Left renal pelvis (tissue), 4 donors: ENCODE measurements around the gene SH3PXD2A. TPM values are rescaled to one million over a fixed set of nuclear protein-coding genes. Genes with fewer than 3 reads are reported as not detected.
"Not testable (repeated sequence)": the region's sequence is repeated elsewhere in the genome, so short reads cannot be mapped to it uniquely, and the experiment has no call there.

Experiments
- DNase-seq, 4 donors: peaks; one replicate each; pipeline ENCODE4 v3.0.0-alpha.2; 2013; ENCODE audit warnings: low read depth in 4 of 4, low spot score in 3 of 4
- polyA plus RNA-seq, 4 donors: library from polyadenylated mRNA; unstranded; fragments of 120-200 nt; gene quantifications; one replicate each; pipeline ENCODE4 v1.2.1, GENCODE V29; 2013; ENCODE audit not compliant: insufficient read length in 4 of 4

The SH3PXD2A gene
- polyA plus RNA-seq, 4 donors: 29.1 to 105 (median 31.7) TPM

DNA sequence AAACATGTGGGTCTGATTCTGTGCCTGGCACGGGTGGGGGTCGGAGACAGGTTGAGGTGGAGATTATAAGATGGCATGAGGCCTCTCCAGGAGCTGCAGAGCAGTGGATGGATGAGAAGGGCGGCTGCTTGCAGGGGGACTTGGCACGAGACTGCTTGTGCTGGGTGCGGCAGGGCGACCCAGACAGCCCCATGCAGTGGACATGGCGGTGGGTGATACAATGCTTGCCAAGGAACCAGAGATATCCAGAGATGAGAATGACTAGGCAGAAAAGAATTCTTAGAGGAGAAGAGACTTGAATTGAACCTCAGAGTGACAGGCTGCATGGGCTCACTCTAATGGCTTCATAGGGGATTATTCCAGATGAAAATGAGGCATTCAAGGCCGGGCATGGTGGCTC is 216.4 kb downstream of the SH3PXD2A start:
- no peak for DNase-seq

DNA sequence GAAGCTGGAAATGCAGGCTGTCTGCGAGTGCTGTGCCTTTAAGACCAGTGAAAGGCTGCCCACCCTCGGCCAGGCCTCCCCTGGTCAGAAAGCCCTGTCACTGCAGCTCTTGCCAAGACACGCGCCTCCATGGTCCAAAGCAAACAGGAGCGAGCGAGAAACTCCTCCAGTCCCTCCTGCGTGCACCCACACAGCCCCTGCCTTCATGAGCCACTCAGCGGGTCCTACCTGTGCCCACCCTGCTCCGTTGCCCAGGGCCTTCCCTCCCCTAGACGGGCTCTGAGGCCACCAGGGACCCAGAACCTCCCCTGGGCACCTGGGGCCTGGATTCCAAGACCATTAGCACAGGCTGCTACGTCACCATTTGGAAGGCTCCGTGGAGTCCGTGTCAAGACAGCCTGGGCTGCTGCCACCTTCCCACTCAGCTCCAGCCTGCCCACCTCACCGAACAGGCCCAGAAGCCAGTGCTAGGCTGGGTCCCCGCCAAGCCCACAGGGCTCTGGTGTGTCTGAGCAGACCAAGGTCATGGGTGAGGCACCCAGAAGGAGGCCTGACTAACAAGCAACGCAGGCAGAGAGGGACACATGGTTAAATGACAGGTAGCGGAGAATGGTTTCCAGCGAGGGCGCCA is 217.3 kb downstream of the SH3PXD2A start:
- no peak for DNase-seq

DNA sequence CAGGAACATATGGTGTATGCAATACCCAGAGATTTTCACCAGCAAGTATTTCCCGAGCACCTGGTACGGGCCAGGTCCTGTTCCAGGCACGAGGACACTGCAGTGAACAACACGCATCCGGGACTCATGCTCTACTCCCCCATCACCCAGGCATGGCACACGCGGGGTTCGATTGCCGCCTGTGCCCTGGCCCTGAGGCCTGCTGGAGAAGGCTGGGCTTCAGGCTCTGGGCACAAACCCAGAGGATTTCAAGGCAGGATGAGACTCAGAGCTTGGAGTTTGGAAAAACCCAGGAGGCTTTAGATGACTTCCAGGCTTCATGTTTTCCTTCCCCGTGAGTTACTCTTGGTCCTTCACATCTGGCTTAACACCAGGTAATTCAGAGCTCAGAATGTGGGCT is 218.4 kb downstream of the SH3PXD2A start:
- DNase-seq: no peak

DNA sequence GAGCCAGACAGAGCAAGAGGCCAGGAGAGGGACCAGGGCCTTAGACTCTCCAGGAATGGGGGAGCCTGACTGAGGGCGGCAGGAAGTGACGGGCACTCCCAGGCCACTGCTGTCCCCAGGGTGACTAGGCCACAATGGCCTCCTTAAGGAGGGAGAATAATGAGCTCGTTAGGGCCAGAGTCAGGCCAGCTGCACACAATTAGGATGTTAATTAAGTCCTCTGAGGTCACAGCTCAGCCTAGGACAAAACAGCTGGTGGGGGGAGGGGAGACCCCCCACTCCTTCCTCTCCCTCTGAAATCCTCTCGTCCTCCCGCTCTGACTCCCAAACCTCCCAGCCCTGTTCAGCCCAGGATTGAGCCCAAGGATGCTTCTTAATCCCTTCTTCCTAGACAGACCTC is 218.9 kb downstream of the SH3PXD2A start:
- DNase-seq: no peak

DNA sequence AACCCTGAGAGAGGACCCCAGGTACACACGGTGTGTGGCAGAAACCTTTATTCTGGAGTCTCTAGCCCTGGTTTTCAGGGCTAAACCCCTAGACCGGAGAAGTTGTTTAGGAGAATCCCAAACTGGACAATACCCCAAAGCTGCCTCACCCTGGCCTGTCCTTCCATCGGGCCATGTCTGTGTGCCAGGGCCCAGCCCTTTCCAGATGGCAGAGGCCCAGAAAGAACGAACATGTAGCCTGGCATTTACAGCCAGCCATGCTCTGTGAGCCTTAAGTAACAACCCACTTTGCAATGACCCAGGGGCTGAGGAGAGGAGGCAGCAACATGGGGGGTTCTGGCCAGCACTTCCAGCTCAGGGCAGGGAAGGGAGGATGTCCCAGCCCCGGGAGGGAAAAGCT is 219.8 kb downstream of the SH3PXD2A start:
- DNase-seq: no peak

DNA sequence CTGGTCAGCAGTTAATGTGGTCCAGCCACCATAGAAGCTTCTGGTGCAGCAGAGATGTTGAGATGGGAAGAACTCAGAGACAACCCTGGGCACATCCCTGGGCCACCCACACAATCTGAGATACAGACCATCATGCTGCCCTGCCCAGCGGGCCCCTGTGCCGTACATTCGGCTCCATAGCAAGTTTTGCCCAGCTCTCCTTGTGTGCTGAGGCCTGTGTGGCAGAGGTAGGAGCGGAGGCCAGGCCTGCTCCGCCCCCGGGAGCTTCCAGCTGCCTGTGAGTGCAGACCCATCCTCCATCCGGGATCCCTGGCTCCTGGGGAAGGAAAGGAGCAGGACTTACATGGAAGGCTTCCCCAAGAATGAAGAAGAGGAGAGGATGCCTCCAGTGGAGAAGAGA is 221.5 kb downstream of the SH3PXD2A start:
- DNase-seq: no peak

DNA sequence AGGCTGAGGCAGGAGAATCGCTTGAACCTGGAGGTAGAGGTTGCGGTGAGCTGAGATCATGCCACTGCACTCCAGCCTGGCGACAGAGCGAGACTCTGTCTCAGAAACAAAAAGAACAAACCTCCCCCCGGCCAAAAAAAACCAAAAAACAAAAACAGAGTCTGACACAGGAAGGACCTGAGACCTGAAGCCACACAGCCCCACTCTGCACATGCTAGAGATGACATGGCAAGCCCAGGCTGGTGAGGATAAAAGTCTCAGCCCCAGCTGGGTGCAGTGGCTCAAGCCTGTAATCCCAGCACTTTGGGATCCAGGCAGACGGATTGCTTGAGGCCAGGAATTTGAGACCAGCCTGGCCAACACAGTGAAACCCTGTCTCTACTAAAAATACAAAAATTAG is 222.5 kb downstream of the SH3PXD2A start:
- not testable (repeated sequence) for DNase-seq

DNA sequence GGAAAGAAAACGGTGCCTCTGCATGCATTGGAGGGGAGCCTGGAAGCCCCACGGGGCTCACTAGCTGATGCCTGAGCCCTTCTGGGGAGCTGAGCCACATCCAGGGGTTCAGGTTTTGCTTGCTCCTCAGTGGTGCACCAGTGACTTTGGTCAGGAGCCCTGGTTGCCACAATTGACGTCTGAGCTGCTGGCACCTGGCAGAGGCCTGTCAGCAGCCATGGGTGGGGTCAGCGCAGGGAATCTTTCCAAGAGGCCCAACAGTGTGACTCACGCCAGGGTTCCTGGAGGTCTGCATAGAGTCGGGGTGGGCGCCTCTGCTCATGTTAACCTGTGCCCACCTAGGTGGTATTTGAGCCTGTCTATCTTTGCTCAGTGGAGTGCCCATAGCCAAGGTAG is 223.1 kb downstream of the SH3PXD2A start:
- no peak for DNase-seq

DNA sequence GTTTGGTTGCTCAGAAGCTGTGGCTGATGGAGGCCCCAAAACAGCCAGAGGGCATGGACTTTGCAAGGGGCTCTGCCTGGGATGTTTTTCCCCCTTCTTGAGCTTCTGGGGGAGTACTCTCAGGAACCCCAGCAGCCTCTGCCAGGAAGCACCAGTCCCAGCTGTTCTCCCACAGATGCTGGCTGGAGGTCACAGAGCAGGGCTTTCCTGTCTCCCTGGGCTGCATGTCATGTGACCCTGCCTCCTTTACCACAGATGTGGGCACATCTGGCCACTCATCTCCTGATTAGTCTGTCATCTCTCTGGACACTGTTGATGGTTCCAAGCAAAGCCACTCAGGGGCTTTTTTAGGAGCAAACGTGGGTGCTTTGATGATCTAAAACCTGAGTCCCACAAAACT is 225.2 kb downstream of the SH3PXD2A start:
- no peak for DNase-seq

DNA sequence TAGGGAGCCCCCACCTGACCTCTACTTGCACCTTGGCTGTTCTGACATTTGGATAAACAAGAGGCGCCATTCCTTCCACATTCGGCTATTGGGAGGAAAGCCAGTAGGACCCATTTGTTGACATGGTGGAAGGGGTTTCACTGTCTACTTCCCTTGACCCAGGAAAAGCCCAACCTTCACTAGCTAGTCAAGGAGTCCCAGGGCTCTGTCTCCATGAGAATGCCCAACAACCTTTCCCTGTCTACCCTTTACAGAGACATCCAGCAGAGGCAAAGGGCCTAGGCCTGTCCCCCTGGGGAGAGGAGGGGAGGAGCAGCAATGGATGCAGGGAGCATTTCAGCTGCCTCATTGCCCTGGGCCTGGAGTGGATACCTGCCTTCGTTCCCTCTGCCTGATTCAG is 225.8 kb downstream of the SH3PXD2A start:
- DNase-seq: no peak

DNA sequence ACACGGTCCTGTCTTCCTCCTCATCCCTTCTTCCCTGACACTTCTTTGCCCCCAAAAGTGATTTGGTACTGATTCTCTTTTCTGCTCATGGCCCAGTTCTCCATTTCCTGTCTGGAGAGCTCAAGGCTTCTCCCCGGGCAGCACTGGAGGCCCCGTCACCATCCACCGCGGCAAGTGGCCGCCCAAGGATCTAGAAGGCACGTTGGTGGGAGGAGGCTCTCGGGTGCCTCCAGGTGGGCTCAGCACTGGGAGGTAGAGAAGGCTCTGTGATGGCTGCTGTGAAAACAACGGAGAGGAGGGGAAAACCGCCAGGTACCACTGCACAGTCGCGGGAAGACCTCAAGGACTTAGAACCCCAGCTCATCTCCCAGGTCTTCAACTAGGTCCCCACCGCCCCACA is 227.5 kb downstream of the SH3PXD2A start:
- no peak for DNase-seq

DNA sequence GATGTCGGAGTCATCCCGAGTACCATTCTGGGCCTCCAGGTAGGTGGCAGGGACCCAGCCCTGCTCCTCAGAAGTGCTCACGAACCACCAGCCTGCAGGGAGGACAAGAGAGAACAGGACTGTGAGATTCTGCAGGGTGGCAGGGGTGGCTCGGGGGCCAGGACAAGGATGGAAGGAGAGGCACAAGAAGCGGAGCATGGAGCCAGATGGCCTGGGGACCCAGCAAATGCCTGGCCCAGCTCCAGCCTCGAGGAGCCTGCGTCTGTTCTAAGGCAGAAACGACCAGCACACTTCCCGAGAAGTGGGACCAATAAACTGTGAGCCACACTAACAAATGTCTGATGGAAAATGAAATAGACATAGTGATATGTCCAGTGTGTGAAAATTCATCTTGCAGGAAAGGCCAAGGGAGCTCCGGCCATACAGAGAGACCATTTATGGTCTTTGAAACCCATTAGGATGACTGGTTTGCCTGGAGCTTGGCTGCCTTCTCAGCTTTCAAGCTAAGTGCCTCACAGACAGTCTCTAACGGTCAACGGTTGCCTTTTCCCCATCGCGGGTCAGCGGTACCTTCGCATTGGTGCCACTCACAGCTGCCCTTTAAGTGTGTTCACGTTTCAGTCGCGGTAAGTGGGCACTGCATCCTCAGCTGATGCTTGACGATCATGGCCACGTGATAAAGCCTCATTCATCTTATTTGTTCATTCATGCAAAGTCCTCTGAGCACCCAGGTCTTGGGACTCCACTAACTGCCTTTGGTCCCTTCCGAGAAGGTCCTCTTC is 228.1 kb downstream of the SH3PXD2A start:
- DNase-seq: no peak

DNA sequence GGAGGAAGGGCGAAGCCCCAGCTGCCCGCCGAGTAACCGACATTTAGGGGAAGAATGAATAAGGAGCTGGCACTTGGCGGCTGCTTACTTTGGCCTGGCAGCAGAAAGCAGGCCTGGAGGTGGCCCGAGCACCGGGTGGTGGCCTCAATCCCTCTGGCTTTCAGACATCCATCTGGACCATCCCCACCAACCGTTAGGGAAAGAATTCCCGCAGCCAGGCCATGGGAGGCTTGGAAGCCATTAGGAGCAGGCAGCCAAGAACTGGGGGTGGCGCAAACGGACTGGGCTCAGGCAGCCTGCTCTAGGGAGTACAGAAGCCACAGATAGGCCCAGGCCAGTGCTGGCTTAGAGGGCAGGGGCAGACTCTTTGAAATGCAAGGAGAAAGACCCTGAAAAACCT is 229.2 kb downstream of the SH3PXD2A start:
- DNase-seq: no peak

DNA sequence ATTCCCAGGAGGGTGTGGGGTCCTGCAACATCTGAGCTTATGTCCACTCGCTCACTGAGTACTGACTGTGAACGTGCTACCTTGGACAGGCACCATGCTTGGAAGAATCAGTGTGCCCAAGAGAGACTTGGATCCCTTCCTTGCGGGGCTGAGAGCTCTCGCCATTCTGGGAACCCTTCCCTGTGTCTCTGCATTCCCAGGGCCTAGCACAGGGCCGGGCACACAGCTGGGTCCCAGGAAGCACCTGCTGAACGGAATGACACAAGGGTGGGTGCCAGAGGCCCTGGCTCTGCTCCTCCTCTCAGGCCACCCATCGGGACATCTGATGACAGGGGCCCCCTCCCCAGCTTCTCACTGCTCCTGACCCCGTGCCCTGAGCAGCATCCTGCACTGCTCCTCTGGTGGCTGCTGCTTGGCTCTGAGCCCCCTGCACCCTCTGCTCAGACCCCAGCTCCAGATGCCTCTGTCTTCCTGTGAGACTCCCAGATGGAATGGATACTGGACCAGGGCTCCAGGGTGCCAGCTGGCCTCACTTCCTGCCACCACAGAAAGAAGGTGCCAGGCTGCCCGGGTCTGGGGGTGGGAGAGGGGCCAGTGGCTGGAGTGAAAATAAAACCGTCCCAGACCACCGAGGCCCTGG is 232.3 kb downstream of the SH3PXD2A start:
- DNase-seq: no peak

DNA sequence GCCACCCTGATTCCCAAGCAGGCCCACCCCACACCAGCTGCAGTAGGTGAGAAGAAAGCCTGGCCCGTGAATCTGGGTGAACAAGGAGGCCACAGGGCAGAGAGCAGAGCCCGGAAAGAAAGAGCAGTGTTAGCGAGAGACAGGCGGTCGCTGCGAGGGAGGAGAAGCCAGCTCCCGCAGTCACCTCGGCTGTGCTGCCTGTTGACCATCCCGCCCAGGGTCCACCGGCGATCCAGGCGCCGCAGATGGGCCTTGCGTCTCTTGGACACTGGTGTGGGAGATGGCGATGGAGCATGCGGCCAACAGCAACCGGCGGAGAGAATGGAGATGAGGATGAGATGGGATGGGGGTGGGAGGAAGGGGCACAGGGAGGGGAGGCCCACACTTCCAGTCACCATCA is 233.1 kb downstream of the SH3PXD2A start:
- no peak for DNase-seq

DNA sequence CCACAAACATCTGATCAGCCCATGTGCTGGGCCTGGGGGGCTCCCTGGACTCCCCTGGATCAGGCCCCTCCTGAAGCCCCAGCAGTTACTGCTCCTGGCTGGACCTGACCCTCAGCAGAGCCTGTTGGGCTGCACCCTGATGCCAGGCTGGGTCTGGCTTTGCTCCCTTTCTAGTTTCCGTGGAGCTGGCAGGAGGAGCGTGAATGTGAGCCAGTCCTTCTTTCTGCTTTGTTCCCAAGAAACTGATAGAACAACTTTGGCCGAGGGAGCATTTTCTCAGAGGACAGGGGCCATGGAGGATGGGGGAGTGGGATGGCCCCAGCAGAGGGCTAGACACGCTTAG is 233.6 kb downstream of the SH3PXD2A start:
- DNase-seq: no peak

DNA sequence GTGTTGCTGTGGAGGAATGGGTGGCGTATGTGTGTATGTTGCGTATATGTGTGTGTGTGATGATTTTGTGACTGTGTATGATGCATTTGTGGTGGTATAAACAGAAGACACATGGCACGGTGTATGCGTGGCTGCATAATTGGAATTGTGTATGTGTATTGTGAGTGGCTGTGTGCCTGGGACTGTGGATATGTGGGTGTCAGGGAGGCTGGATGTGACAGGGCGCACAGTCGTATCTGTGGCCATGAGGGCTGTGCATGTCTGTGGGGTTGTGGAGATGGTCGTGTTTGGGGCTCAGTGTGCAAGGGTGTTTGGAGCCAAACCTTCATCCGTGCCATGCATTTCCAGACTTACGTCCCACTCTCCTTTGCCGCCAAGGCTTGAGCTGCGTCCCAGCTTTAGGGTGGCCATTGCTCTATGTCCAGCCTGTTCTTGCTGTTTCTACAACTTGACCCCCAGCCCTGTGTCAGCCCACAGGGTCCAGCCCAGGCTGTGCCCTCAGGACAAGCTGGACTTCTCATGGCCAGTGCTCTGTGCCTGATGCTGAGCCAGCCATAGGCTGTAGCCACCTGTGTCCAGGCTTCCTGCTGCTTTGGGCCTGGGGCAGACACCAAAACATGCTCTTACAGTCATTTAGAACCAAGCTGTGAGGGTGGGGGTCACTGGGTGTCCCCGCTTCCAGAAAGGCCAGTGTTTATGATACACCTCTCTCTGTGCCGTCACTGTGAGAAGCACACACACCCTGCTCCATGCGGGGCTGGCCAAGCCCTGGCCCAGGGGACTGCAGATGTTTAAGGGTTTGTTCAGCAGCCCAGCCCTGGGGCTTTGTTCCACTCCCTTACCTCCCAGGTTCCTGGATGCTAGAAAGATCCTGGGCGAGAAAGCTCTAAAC is 234.2 kb downstream of the SH3PXD2A start:
- DNase-seq: no peak

DNA sequence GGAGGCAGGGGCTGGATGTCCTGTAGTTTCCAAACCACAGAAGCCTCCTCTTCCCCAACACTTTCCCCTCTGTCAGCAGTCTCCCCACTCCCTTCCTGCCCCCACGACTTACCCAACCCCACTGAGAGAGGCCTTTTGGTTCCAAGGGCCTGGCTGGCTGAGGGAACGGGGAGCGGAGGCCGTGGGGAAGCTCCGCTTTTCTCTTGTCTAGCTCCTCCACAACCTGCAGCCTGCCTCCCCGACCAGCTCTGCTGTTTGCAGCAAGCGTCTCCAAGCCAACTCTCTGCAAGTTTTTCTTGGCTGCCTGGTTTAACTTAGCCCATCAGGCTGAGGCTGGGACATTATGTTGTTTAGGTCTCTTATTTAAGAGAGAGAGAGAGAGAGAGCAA is 235.0 kb downstream of the SH3PXD2A start:
- DNase-seq: no peak

DNA sequence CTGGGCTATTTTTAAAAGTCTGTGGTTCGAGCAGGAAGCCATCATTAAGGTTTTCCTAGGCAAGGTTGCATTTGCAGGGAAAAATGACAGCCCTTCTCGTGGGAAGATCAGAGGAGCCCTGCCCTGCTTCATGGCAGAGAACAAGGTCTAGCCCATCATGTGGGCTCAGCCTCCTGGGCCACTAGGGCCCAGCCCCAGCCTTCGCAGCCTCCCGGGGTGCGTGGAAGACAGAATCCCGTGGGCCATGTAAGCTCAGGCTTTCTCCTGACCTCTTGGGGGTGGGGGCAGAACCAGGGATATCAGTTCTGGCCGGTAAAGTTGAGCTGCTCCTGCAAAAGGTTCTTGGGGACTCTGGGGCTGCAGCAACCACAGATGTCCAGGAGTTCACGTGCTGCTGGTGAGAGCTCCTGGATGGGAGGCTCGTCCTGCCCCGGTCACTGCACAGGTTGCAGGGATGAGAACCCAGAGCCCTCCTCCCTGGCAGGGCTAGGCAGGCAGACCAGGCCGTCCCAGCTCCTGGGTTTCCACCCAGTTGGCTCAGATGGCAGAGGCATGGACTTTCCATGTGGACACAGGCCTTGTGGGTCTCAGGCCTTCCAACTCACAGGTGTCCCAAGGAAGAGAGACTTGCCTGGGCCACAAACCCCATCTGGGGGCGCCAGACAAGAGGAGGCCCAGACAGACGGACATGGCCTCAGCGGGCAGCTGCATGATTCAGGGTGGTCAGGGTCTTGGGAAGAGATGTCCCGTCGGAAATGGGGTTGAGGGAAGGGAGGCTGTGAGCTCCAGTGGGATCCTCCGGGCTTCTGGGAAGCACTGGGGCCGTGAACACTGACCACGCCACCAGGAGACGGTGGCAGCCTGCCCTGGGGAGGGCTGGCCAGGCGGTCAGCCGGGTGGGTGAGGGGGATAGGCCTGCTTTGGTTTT is 235.7 kb downstream of the SH3PXD2A start:
- DNase-seq: no peak
